Measurements from ENCODE around the gene PVR. TPM values are rescaled to one million over a fixed set of nuclear protein-coding genes. Genes with fewer than 3 reads are reported as not detected.
"Not testable (repeated sequence)": the region's sequence is repeated elsewhere in the genome, so short reads cannot be mapped to it uniquely, and the experiment has no call there.

Gene PVR
- total and polyA plus RNA-seq, 12 donors, result 28.7 to 57.8 (median 45.0) TPM

DNA sequence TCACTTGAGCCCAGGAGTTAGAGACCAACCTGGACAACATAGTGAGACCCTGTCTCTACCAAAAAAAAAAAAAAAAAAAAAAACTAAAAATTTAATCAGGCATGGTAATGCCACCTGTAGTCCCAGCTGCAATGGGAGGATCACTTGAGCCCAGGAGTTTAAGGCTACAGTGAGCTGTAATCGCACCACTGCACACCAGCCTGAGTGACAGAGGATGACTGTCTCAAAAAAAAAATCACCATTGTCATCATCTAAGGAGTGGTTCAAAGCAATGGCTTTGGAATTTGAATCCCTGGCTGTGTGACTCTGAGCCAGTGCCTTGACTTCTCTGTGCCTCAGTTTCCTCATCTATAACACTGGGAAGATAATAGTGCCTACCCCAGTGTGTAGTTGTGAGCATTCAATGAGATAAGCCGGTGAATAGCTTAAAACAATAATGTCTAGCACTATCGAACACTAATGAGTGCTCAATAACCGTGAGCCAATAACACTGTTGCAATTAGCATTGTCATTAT is 18.8 kb upstream of the PVR start:
- TF ChIP-seq POLR2A (IDR thresholded peaks at IDR 0.05) (no peak), CTCF (IDR thresholded peaks at IDR 0.05) (no peak)
- Histone ChIP-seq H3K9me3 (replicated peaks in 1 of 3) (no peaks in the 10 kb centered on the region), H3K4me1 (replicated peaks in 1 of 2) (no peaks in the 10 kb centered on the region), H3K36me3 (replicated peaks in 1 of 2) (no peaks in the 10 kb centered on the region), H3K27me3 (no peaks in the 10 kb centered on the region), H3K4me3 (no peak overlapping the region), H3K27ac (no peak overlapping the region)
- 83 to 96% (median 95%) methylated on average over 4 of the region's 4 CpGs for WGBS, 4 donors
- intact Hi-C loops (cut with DNase I), result no loop called here
- DNase-seq, result no peak

- 76 to 93% (median 92%) methylated on average over 4 of the region's 4 CpGs for WGBS, 4 donors
Measured at GRCh38 chr19:44625637-44626036, 18.1 kb upstream of the PVR start.

DNA sequence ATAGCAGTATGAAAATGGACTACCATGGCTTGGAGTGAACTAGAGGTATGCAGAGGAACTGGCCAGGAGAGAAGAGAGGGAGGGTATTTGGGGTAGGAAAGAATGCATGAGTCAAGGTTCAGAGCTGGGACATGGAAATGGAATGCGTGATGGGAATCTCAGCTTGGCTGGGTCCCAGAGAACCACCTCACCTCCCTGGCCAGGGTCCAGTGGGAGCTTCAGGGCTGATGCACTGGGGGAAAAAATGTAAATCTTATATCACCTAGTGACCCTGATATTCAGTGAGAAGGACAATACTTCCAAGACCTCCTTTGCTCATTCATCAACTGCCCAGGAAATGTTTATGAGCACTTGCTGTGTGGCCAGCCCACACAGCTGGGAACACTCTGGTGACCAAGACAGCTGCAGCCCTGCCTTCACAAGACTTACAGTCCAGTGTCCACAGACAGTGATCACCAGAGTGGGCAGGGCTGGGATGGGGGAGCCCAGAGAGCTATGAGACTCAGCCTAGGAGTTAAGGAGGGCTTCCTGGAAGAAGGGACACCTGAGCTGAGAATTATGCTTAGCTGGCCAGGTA is 17.6 kb upstream of the PVR start:
- Histone ChIP-seq H3K27me3 (no peaks in the 10 kb centered on the region), H3K4me1 (replicated peaks in 1 of 2) (no peaks in the 10 kb centered on the region), H3K4me3 (no peak overlapping the region), H3K9me3 (replicated peaks in 1 of 3) (no peaks in the 10 kb centered on the region), H3K36me3 (replicated peaks in 1 of 2) (no peaks in the 10 kb centered on the region), H3K27ac (peak overlapping the region in 1 of 5 donors; percentile 45)
- DNase-seq, result peak in 5 of 7 donors; percentile 53 to 85 (median 64)
- no peak for TF ChIP-seq CTCF (IDR thresholded peaks at IDR 0.05)
- TF ChIP-seq POLR2A (IDR thresholded peaks at IDR 0.05), result no peak
- WGBS, 4 donors, result 6 to 47% (median 24%) methylated on average over 1 of the region's 1 CpG
- intact Hi-C loops (cut with DNase I), result no loop called here

More at GRCh38 chr19:44625637-44626036, 18.1 kb upstream of the PVR start:
- H3K4me3 ChIP-seq; H3K36me3 ChIP-seq (replicated peaks in 1 of 2); H3K27ac ChIP-seq; intact Hi-C loops (cut with DNase I); H3K4me1 ChIP-seq (replicated peaks in 1 of 2); DNase-seq; H3K9me3 ChIP-seq (replicated peaks in 1 of 3); H3K27me3 ChIP-seq: not testable (repeated sequence)

DNA sequence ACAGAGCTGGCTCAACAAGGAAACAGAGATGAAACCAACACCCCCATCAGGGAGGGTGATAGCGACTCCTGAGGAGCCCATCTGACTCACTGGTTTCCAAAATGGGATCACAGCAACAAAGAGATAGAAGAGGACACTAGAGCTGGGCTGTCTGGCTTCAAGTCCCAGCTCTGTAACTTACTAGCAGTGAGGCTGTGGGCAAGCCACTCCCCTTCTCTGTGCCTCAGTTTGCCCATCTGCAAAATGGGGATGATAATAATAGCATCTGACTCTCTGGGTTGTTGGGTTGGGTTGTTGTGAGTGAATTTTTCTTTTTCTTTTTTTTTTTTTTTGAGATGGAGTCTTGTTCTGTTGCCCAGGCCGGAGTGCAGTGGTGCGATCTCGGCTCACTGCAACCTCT is 16.1 kb upstream of the PVR start:
- Histone ChIP-seq H3K27me3 (no peaks in the 10 kb centered on the region), H3K4me3 (no peak overlapping the region), H3K9me3 (replicated peaks in 1 of 3) (no peaks in the 10 kb centered on the region), H3K4me1 (replicated peaks in 1 of 2) (no peaks in the 10 kb centered on the region), H3K36me3 (replicated peaks in 1 of 2) (no peaks in the 10 kb centered on the region), H3K27ac (no peak overlapping the region)
- WGBS, 4 donors, result 97 to 98% (median 98%) methylated on average over 4 of the region's 4 CpGs
- intact Hi-C loops (cut with DNase I), result no loop called here
- TF ChIP-seq CTCF (IDR thresholded peaks at IDR 0.05) (no peak), POLR2A (IDR thresholded peaks at IDR 0.05) (no peak)
- DNase-seq, result no peak

GRCh38 chr19:44628793-44629192 is 14.9 kb upstream of the PVR start:
- DNase-seq, result no peak
- no peak overlapping the region for H3K27ac ChIP-seq
- intact Hi-C loops (cut with DNase I), result no loop called here
- TF ChIP-seq POLR2A (IDR thresholded peaks at IDR 0.05) (no peak), CTCF (IDR thresholded peaks at IDR 0.05) (no peak)
- H3K9me3 ChIP-seq (replicated peaks in 1 of 3), result no peaks in the 10 kb centered on the region
- no peaks in the 10 kb centered on the region for H3K36me3 ChIP-seq (replicated peaks in 1 of 2)
- no peaks in the 10 kb centered on the region for H3K27me3 ChIP-seq
- 85 to 93% (median 89%) methylated on average over 3 of the region's 3 CpGs for WGBS, 4 donors
- H3K4me3 ChIP-seq, result no peak overlapping the region
- H3K4me1 ChIP-seq (replicated peaks in 1 of 2), result no peaks in the 10 kb centered on the region

GRCh38 chr19:44631611-44632010 is 12.1 kb upstream of the PVR start:
- H3K27me3 ChIP-seq; H3K9me3 ChIP-seq (replicated peaks in 1 of 3); DNase-seq; H3K27ac ChIP-seq; H3K4me3 ChIP-seq; intact Hi-C loops (cut with DNase I); H3K36me3 ChIP-seq (replicated peaks in 1 of 2); H3K4me1 ChIP-seq (replicated peaks in 1 of 2): not testable (repeated sequence)
- 72 to 91% (median 86%) methylated on average over 8 of the region's 8 CpGs for WGBS, 4 donors

DNA sequence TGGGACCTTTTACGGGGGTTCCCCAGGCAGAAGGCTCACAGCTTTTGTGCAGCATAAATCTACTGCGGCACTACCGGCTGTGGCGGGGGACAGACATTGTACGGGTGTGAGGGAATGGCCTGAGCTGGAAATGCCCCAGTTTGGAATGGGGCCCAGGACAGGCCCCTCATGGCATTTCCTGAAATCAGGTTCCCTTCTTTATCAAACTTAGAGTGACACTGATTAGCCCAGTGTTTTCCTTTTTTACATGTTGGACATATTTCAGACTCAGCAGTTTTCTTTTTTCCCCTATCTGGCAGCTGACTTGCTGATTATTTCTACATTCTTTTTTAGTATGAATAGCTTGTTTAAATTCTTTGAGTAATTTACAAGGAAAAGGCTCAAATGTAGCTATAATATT is 9.7 kb upstream of the PVR start:
- 42 to 60% (median 51%) methylated on average over 5 of the region's 5 CpGs for WGBS, 4 donors
- H3K27me3 ChIP-seq; H3K9me3 ChIP-seq (replicated peaks in 1 of 3); H3K4me1 ChIP-seq (replicated peaks in 1 of 2); H3K36me3 ChIP-seq (replicated peaks in 1 of 2); H3K4me3 ChIP-seq; DNase-seq; intact Hi-C loops (cut with DNase I): not testable (repeated sequence)
- H3K27ac ChIP-seq, result peak overlapping the region in 1 of 5 donors; percentile 22

Data from adrenal gland (tissue), 12 donors.